ENCODE data around the gene MICU1.

DNA sequence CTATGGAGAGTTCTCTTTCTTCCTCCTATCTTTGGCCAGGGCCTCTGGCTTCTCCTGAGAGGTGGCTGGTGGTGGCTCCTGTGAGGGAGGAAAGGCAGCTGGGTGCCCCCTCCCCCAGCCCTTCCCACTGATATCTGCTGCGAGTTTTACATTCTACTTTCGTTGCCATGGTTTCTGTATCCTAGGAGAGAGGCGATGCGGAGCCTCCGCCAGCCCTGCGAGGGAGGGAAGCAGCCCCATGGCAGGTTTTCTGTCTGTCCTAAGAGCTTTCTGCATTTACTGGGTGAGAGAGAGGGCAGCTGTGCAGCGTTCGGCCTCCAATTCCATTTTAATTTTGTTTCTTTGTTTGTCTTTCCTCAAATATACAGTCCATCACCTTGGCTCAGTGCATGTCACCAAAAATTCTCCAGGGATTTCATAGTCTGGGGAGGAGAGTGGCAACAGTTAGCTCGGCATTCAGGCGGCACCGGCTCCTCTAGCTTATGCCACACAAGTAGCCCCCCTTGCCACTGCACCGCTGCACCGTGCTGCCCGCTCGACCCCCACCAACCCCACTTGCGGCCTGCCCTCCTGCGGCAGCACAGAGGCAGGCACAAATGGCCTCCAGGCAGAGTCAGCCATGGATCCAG is 291.6 kb downstream of the MICU1 start:
- TF ChIP-seq SIN3A (IDR thresholded peaks at IDR 0.05; ENCODE audit: borderline replicate concordance, insufficient read depth, low read depth, low read length) = no peak
- no peak for TF ChIP-seq CTCF (IDR thresholded peaks at IDR 0.05)
- TF ChIP-seq, protein P1, sequence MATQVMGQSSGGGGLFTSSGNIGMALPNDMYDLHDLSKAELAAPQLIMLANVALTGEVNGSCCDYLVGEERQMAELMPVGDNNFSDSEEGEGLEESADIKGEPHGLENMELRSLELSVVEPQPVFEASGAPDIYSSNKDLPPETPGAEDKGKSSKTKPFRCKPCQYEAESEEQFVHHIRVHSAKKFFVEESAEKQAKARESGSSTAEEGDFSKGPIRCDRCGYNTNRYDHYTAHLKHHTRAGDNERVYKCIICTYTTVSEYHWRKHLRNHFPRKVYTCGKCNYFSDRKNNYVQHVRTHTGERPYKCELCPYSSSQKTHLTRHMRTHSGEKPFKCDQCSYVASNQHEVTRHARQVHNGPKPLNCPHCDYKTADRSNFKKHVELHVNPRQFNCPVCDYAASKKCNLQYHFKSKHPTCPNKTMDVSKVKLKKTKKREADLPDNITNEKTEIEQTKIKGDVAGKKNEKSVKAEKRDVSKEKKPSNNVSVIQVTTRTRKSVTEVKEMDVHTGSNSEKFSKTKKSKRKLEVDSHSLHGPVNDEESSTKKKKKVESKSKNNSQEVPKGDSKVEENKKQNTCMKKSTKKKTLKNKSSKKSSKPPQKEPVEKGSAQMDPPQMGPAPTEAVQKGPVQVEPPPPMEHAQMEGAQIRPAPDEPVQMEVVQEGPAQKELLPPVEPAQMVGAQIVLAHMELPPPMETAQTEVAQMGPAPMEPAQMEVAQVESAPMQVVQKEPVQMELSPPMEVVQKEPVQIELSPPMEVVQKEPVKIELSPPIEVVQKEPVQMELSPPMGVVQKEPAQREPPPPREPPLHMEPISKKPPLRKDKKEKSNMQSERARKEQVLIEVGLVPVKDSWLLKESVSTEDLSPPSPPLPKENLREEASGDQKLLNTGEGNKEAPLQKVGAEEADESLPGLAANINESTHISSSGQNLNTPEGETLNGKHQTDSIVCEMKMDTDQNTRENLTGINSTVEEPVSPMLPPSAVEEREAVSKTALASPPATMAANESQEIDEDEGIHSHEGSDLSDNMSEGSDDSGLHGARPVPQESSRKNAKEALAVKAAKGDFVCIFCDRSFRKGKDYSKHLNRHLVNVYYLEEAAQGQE (IDR thresholded peaks at IDR 0.05; ENCODE audit: insufficient read depth in 1 of 2, low read depth in 2 of 2, low read length in 1 of 2) = no peak
- TF ChIP-seq POLR2AphosphoS5 (IDR thresholded peaks at IDR 0.05; ENCODE audit: low read depth, low read length) = no peak
- TF ChIP-seq TCF7L2 (IDR thresholded peaks at IDR 0.05; ENCODE audit: low read depth, low read length) = no peak
